ENCODE results near the gene C16orf78. TPM values are rescaled to one million over a fixed set of nuclear protein-coding genes. Genes with fewer than 3 reads are reported as not detected.

C16orf78 gene
- total and polyA plus RNA-seq, 9 donors, result not detected

GRCh38 chr16:49410226-49410625, 36.6 kb downstream of the C16orf78 start:
- no peaks in the 10 kb centered on the region for H3K9me3 ChIP-seq (replicated peaks; ENCODE audit: control insufficient read depth, low read depth, low read length)
- WGBS (ENCODE audit: insufficient coverage), result 76% methylated on average over 3 of the region's 3 CpGs
- peaks cover 8% of the 10 kb centered on the region for H3K4me1 ChIP-seq (ENCODE audit: control insufficient read depth, insufficient read depth, low read length)
- DNase-seq, result no peak
- H3K27ac ChIP-seq (ENCODE audit: low read length), result no peak overlapping the region
- H3K4me3 ChIP-seq (ENCODE audit: low read length), result no peak overlapping the region
- no peaks in the 10 kb centered on the region for H3K27me3 ChIP-seq (ENCODE audit: control insufficient read depth, insufficient read depth, low read length)
- H3K36me3 ChIP-seq (ENCODE audit: control insufficient read depth, insufficient read depth, low read length), result no peaks in the 10 kb centered on the region

GRCh38 chr16:49411121-49411970, 37.7 kb downstream of the C16orf78 start:
- no peak overlapping the region for H3K4me3 ChIP-seq (ENCODE audit: low read length)
- no peaks in the 10 kb centered on the region for H3K9me3 ChIP-seq (replicated peaks; ENCODE audit: control insufficient read depth, low read depth, low read length)
- DNase-seq, result no peak
- no peaks in the 10 kb centered on the region for H3K36me3 ChIP-seq (ENCODE audit: control insufficient read depth, insufficient read depth, low read length)
- 68% methylated on average over 8 of the region's 11 CpGs for WGBS (ENCODE audit: insufficient coverage)
- peaks cover 8% of the 10 kb centered on the region for H3K4me1 ChIP-seq (ENCODE audit: control insufficient read depth, insufficient read depth, low read length)
- H3K27ac ChIP-seq (ENCODE audit: low read length), result no peak overlapping the region
- H3K27me3 ChIP-seq (ENCODE audit: control insufficient read depth, insufficient read depth, low read length), result no peaks in the 10 kb centered on the region

GRCh38 chr16:49414671-49415070, 41.1 kb downstream of the C16orf78 start:
- no peaks in the 10 kb centered on the region for H3K4me1 ChIP-seq (ENCODE audit: control insufficient read depth, insufficient read depth, low read length)
- no peaks in the 10 kb centered on the region for H3K27me3 ChIP-seq (ENCODE audit: control insufficient read depth, insufficient read depth, low read length)
- WGBS (ENCODE audit: insufficient coverage), result 75% methylated on average over 6 of the region's 15 CpGs
- no peak overlapping the region for H3K4me3 ChIP-seq (ENCODE audit: low read length)
- H3K27ac ChIP-seq (ENCODE audit: low read length), result no peak overlapping the region
- H3K36me3 ChIP-seq (ENCODE audit: control insufficient read depth, insufficient read depth, low read length), result no peaks in the 10 kb centered on the region
- DNase-seq, result no peak
- H3K9me3 ChIP-seq (replicated peaks; ENCODE audit: control insufficient read depth, low read depth, low read length), result no peaks in the 10 kb centered on the region

GRCh38 chr16:49415083-49415482, 41.5 kb downstream of the C16orf78 start:
- H3K4me3 ChIP-seq (ENCODE audit: low read length), result no peak overlapping the region
- WGBS (ENCODE audit: insufficient coverage), result 80% methylated on average over 5 of the region's 10 CpGs
- H3K36me3 ChIP-seq (ENCODE audit: control insufficient read depth, insufficient read depth, low read length), result no peaks in the 10 kb centered on the region

GRCh38 chr16:49416001-49416675, 42.5 kb downstream of the C16orf78 start:
- Histone ChIP-seq H3K27ac (ENCODE audit: low read length) (no peak overlapping the region), H3K27me3 (ENCODE audit: control insufficient read depth, insufficient read depth, low read length) (no peaks in the 10 kb centered on the region), H3K4me3 (ENCODE audit: low read length) (no peak overlapping the region), H3K36me3 (ENCODE audit: control insufficient read depth, insufficient read depth, low read length) (no peaks in the 10 kb centered on the region), H3K4me1 (ENCODE audit: control insufficient read depth, insufficient read depth, low read length) (no peaks in the 10 kb centered on the region), H3K9me3 (replicated peaks; ENCODE audit: control insufficient read depth, low read depth, low read length) (no peaks in the 10 kb centered on the region)
- no peak for DNase-seq
- WGBS (ENCODE audit: insufficient coverage), result 69% methylated on average over 12 of the region's 15 CpGs

More at GRCh38 chr16:49415083-49415482, 41.5 kb downstream of the C16orf78 start:
- no peaks in the 10 kb centered on the region for H3K9me3 ChIP-seq (replicated peaks; ENCODE audit: control insufficient read depth, low read depth, low read length)
- no peaks in the 10 kb centered on the region for H3K27me3 ChIP-seq (ENCODE audit: control insufficient read depth, insufficient read depth, low read length)
- DNase-seq, result no peak
- no peaks in the 10 kb centered on the region for H3K4me1 ChIP-seq (ENCODE audit: control insufficient read depth, insufficient read depth, low read length)
- no peak overlapping the region for H3K27ac ChIP-seq (ENCODE audit: low read length)

- Histone ChIP-seq H3K27ac (ENCODE audit: low read length) (no peak overlapping the region), H3K4me3 (ENCODE audit: low read length) (no peak overlapping the region), H3K27me3 (ENCODE audit: control insufficient read depth, insufficient read depth, low read length) (no peaks in the 10 kb centered on the region), H3K9me3 (replicated peaks; ENCODE audit: control insufficient read depth, low read depth, low read length) (no peaks in the 10 kb centered on the region), H3K4me1 (ENCODE audit: control insufficient read depth, insufficient read depth, low read length) (no peaks in the 10 kb centered on the region), H3K36me3 (ENCODE audit: control insufficient read depth, insufficient read depth, low read length) (no peaks in the 10 kb centered on the region)
- no peak for DNase-seq
- 100% methylated on average over 2 of the region's 2 CpGs for WGBS (ENCODE audit: insufficient coverage)
Measured at GRCh38 chr16:49417354-49417753, 43.8 kb downstream of the C16orf78 start.

- H3K4me3 ChIP-seq (ENCODE audit: low read length), result no peak overlapping the region
- no peak overlapping the region for H3K27ac ChIP-seq (ENCODE audit: low read length)
- no peaks in the 10 kb centered on the region for H3K36me3 ChIP-seq (ENCODE audit: control insufficient read depth, insufficient read depth, low read length)
- 28% methylated on average over 7 of the region's 13 CpGs for WGBS (ENCODE audit: insufficient coverage)
- H3K27me3 ChIP-seq (ENCODE audit: control insufficient read depth, insufficient read depth, low read length), result no peaks in the 10 kb centered on the region
- no peaks in the 10 kb centered on the region for H3K9me3 ChIP-seq (replicated peaks; ENCODE audit: control insufficient read depth, low read depth, low read length)
- no peak for DNase-seq
- H3K4me1 ChIP-seq (ENCODE audit: control insufficient read depth, insufficient read depth, low read length), result no peaks in the 10 kb centered on the region
Measured at GRCh38 chr16:49419006-49419405, 45.4 kb downstream of the C16orf78 start.

GRCh38 chr16:49419862-49420261, 46.3 kb downstream of the C16orf78 start:
- no peaks in the 10 kb centered on the region for H3K27me3 ChIP-seq (ENCODE audit: control insufficient read depth, insufficient read depth, low read length)
- no peaks in the 10 kb centered on the region for H3K36me3 ChIP-seq (ENCODE audit: control insufficient read depth, insufficient read depth, low read length)
- no peak for DNase-seq
- no peaks in the 10 kb centered on the region for H3K9me3 ChIP-seq (replicated peaks; ENCODE audit: control insufficient read depth, low read depth, low read length)
- no peak overlapping the region for H3K27ac ChIP-seq (ENCODE audit: low read length)
- WGBS (ENCODE audit: insufficient coverage), result 0% methylated on average over 1 of the region's 3 CpGs
- no peak overlapping the region for H3K4me3 ChIP-seq (ENCODE audit: low read length)
- no peaks in the 10 kb centered on the region for H3K4me1 ChIP-seq (ENCODE audit: control insufficient read depth, insufficient read depth, low read length)

- Histone ChIP-seq H3K9me3 (replicated peaks; ENCODE audit: control insufficient read depth, low read depth, low read length) (no peaks in the 10 kb centered on the region), H3K27me3 (ENCODE audit: control insufficient read depth, insufficient read depth, low read length) (no peaks in the 10 kb centered on the region), H3K36me3 (ENCODE audit: control insufficient read depth, insufficient read depth, low read length) (no peaks in the 10 kb centered on the region), H3K27ac (ENCODE audit: low read length) (no peak overlapping the region), H3K4me1 (ENCODE audit: control insufficient read depth, insufficient read depth, low read length) (no peaks in the 10 kb centered on the region), H3K4me3 (ENCODE audit: low read length) (no peak overlapping the region)
- 36% methylated on average over 5 of the region's 5 CpGs for WGBS (ENCODE audit: insufficient coverage)
- DNase-seq, result no peak
Measured at GRCh38 chr16:49422896-49423295, 49.3 kb downstream of the C16orf78 start.

GRCh38 chr16:49424961-49425360, 51.4 kb downstream of the C16orf78 start:
- H3K27ac ChIP-seq (ENCODE audit: low read length), result no peak overlapping the region
- no peaks in the 10 kb centered on the region for H3K4me1 ChIP-seq (ENCODE audit: control insufficient read depth, insufficient read depth, low read length)
- no peaks in the 10 kb centered on the region for H3K27me3 ChIP-seq (ENCODE audit: control insufficient read depth, insufficient read depth, low read length)
- H3K4me3 ChIP-seq (ENCODE audit: low read length), result no peak overlapping the region
- H3K36me3 ChIP-seq (ENCODE audit: control insufficient read depth, insufficient read depth, low read length), result no peaks in the 10 kb centered on the region
- 94% methylated on average over 6 of the region's 6 CpGs for WGBS (ENCODE audit: insufficient coverage)
- no peaks in the 10 kb centered on the region for H3K9me3 ChIP-seq (replicated peaks; ENCODE audit: control insufficient read depth, low read depth, low read length)
- DNase-seq, result no peak

Data from muscle of leg (tissue), 11 donors.